GM23248 (cell line): ENCODE data around the gene GLDC.

Experiments
- EZH2 ChIP-seq: fragments of 200-600 bp; sonication (generic); IDR thresholded peaks from 2 replicates; pipeline ENCODE4 v1.6.1; 2018; ENCODE audit warnings: antibody characterized with exemption, mild to moderate bottlenecking; ENCODE audit not compliant: insufficient read depth, poor library complexity, severe bottlenecking
- EZH2phosphoT487 ChIP-seq: fragments of 200-600 bp; sonication (generic); IDR thresholded peaks from 2 replicates; pipeline ENCODE4 v1.6.1; 2018; ENCODE audit warnings: antibody characterized with exemption, moderate library complexity, mild to moderate bottlenecking, low read depth; ENCODE audit not compliant: insufficient read depth

DNA sequence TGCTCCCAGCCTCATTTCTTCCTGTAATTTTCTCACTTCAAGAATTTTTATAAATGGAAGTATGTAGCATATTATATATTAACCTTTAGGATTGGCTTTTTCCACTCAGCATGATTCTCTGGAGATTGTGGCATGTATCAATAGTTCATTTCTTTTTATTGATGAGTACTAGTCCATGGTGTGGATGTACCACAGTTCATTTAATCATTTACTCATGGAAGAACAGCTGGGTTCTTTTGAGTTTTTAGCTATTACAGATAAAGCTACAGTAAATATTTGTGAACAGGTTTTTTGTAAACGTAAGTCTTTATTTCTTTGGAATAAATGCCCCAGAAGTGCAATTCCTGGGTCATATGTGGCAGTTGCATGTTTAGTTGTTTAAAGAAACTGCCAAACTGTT is 156.4 kb downstream of the GLDC start:
- TF ChIP-seq EZH2: no peak
- TF ChIP-seq EZH2phosphoT487: no peak
